Cardiac septum (tissue), 1 donor: Measurements from ENCODE around the gene CTSH. TPM values are rescaled to one million over a fixed set of nuclear protein-coding genes. Genes with fewer than 3 reads are reported as not detected.

Experiments used
- DNase-seq: peaks from one replicate; pipeline ENCODE4 v3.0.0-alpha.2; 2020; ENCODE audit warnings: low spot score
- intact Hi-C: fragments of 100-400 bp; cut with DNase I; formaldehyde crosslinking; loops from one replicate; pipeline ENCODE4 v1.14.0; 2022
- total RNA-seq: library from RNA; stranded (reverse); fragmentation: NEBNext Ultra II Directional; extraction: Animal tissue kit (Norgen Biotek cat#: 25700); gene quantifications from one replicate; pipeline ENCODE4 v1.2.1, GENCODE V29; 2021
- donor health status: DM: no; HTN: no; CAD: no.

Gene CTSH
- total RNA-seq, 1 donor from 2014 or later = 38.8 TPM

DNA sequence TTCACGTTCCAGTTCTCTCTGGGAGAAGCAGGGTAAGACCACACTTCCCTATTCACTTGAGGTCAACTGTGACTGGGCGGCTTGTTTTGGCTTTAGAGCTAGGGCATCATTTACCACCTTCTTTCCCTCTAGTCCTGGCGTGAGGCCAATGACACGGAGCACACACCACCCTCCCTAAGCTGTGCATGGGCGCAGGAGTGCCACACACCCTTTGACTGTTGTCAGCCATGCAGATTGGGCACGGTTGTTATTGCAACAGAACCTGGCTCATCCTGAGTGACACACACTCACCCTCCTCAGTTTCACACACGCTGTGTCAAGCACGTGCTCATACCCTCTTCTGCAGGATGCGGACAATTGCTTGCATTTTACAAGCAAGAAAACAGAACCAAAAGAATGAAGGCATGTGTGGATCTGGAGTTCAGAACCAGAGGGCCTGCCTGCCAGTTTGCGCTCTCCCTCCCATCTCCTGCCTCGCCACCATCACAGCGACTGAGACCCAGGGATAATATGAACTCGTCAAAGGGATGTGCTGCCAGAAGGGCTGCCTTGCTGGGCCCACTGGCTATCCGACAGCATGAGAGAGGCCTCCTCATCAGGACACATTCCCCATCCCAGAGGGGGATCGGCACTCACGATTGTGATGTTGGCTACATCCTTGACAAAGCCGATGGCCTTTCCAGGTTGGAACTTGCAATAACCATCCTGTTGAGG lies 17.6 kb downstream of the CTSH start:
- no peak for DNase-seq
- intact Hi-C loops = no loop called here

DNA sequence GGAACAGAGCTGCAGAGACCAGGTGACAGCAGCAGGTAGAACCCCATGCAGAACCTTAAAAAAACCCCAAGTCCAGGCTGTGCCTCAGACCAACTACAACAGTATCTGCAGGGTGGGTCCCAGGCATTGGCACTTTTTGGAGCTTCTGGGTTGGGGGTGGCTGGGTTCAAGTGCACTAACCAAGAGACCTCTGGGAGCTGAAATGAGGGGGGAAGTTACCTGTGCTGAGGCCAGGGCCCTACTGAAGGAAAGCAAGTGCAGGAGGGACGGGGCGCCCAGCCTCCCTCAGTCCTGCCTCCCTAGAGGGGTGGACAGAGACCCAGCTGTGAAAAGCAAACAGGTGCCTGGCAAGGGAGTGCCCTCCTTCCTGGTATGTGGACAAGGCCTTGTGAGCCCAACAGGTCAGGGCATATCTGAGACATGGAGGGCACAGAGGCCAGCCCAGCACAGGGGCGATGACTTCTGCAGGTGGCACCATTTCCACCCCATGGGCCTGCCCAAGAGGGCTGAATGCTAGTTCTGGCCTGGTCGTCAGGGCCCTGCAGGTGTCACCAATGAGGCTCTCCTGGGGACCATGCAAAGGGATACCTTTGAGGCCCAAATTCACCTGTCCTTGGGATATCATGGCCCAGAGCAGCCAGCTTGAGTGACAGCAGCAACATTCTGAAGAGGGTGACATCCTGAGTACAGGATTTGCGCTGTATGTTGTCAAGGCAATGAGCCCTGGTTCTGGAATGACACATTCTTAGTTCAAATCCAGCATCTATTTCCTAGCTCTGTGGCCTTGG lies 18.7 kb downstream of the CTSH start:
- intact Hi-C loops = no loop called here
- DNase-seq = no peak

DNA sequence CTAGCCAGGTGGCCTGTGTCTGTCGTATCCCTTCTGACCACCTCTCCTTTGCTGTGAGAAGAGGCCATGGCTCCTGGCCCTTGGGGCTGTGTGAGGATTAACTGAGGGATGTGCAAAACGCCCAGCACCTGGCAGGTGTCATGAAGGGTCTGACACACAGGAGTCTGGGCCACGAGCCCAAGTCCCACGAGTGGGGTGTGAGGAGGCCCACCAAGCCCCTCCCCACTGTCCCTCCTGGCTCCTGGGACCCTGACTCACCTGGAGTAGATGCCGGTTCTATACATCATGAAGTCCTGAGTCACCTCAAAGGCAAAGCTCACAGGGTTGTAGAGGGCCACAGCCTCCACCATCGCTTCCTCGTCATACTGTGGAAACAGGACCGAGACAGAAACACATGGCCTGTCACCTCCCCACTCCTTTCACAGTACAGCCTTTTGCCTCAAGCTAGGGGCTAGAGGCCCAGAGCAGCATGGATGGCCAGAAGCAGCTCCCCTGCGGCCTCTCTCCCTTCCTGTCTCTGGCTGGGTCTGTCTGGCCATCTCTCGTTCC lies 19.7 kb downstream of the CTSH start:
- intact Hi-C loops = no loop called here
- no peak for DNase-seq

- intact Hi-C loops = no loop called here
- DNase-seq = no peak
Observed at GRCh38 chr15:78923480-78924360, 21.1 kb downstream of the CTSH start.

DNA sequence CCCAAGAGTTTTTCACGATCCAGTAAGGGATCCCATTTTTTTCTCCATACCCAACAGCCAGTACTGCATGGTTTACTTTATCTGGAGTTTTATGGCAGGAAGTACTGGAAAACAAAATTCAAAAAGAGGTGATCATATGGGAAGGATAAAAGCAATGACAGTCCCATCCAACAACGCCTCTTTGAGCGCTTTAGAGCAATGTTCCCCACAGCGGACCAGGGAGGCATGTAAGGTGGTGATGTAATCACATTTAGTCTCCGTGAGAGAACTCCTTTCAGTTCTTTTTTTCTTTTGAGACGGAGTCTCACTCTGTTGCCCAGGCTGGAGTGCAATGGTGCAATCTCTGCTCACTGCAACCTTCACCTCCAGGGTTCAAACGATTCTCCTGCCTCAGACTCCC lies 21.8 kb downstream of the CTSH start:
- intact Hi-C loops = no loop called here
- no peak for DNase-seq

GRCh38 chr15:78922527-78922926 lies 22.3 kb downstream of the CTSH start:
- intact Hi-C loops = no loop called here
- no peak for DNase-seq

- no peak for DNase-seq
- intact Hi-C loops = no loop called here
Observed at GRCh38 chr15:78921940-78922339, 22.9 kb downstream of the CTSH start.

- intact Hi-C loops = no loop called here
- no peak for DNase-seq
Observed at GRCh38 chr15:78921517-78921916, 23.3 kb downstream of the CTSH start.

- intact Hi-C loops = no loop called here
- DNase-seq = no peak
Observed at GRCh38 chr15:78917888-78918287, 27.0 kb downstream of the CTSH start.

- no peak for DNase-seq
- intact Hi-C loops = no loop called here
Observed at GRCh38 chr15:78916088-78916487, 28.8 kb downstream of the CTSH start.

DNA sequence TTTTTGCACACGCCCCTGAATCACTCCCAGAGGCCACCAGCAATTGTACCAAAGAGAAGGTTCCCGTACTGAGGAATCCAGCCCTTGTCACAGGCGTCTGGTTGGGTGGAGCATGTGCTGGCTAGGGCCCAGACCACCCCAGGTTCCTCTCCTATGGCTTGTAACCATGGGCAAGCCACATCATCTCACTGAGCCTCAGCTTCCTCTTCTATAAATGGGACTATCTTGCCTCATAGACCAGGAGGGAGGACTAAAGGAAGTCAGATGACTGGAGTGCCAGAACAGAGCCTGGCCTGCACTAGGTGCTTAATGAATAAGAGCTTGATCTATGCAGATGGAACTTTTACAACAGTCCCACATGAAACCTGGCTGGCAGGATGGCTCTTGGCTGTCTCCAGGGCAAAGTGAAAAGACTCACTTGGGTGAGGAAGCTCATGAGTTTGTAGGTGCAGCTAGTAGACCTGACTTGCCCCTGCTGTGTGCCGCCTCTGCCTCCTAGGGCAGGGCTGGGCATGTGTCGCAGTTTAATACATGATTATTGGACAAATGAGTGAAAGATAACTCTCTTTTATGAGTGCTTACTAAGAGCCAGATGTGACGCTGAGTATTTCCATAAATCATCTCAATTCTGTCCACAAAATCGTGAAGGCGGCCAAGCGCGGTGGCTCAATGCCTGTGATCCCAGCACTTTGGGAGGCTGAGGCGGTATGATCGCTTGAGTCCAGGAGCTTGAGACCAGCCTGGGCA lies 29.3 kb downstream of the CTSH start:
- intact Hi-C loops = no loop called here
- DNase-seq = no peak

GRCh38 chr15:78914027-78914764 lies 30.6 kb downstream of the CTSH start:
- DNase-seq = no peak

GRCh38 chr15:78913012-78913411 lies 31.8 kb downstream of the CTSH start:
- no peak for DNase-seq
- intact Hi-C loops = loop anchor here (5.0 kb wide), 1 partner anchor 69 kb away; no protein-coding TSS in a partner anchor

More at GRCh38 chr15:78914027-78914764, 30.6 kb downstream of the CTSH start:
- intact Hi-C loops = loop anchor here (5.0 kb wide), 1 partner anchor 68 kb away; no protein-coding TSS in a partner anchor

- no peak for DNase-seq
- intact Hi-C loops = loop anchor here (5.0 kb wide), 1 partner anchor 70 kb away; no protein-coding TSS in a partner anchor
Observed at GRCh38 chr15:78912316-78912715, 32.5 kb downstream of the CTSH start.

GRCh38 chr15:78910271-78910670 lies 34.6 kb downstream of the CTSH start:
- no peak for DNase-seq
- intact Hi-C loops = loop anchor here (2.0 to 5.0 kb wide), 2 partner anchors 72 to 275 kb away; no protein-coding TSS in a partner anchor

DNA sequence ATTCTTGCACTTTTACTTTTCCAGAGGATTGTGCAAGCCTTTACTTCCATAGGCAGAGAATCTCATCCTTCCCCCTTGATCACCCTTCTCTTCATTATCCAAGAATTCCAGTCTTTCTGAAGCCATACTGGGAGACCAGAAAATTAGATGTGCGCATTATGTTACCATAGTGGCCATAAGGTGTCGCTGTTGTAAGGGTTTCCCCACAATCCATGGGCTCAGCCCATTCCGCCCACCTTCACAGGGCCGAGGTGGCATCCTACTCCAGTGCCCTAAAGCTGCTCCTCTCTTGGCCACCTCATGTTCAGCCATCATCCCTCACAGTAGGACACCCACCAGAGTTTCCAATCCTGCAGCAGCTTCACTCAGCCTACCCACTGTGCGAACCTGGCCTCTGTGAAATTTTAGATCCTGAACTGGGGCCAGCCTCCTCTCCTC lies 35.0 kb downstream of the CTSH start:
- intact Hi-C loops = loop anchor here (2.0 to 5.0 kb wide), 2 partner anchors 72 to 275 kb away; no protein-coding TSS in a partner anchor
- DNase-seq = no peak

DNA sequence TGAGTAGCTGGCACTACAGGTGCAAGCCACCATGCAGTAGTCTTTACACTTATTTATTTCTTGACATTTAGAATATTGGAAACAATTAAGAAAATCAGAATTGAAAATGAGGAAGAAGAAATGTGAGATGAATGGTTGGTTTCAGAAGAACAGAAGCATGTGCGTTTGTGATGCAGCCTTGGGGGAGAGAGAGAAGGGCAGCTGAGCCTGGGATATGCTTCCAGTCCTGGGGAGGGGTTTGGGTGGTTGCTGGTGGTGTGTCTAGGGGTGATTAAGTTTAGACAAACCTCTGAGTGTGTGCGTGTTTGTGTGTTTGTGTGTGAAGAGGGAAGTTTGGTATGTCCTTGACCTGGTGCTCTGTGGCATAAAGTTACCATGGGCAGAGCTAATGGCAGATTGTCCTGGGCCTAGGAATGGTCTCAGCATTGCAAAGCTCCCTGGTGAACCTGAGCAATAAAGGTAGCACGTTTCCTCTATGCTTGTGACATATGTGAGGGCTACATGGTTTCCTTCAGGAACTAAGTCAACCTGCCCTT lies 35.6 kb downstream of the CTSH start:
- intact Hi-C loops = no loop called here
- DNase-seq = no peak

DNA sequence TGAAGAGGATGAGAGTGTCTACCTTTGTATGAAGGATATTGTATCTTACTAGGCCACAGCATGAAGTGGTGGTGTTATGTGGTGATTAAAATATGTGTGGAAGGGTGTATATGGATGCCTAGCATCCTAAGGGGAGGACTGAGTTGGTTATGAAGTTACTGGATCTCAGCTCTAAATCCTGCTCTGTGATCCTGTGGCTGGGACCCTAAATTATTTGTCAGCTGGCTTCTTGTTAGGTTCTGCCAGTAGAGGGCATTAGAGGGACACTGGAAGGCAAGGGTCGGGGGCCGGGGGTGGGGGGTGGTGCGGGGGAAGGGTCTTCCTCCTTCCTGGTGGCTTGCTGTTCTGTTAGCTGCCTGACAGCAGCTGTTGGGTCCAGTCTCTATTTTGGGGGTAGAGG lies 37.3 kb downstream of the CTSH start:
- no peak for DNase-seq
- intact Hi-C loops = no loop called here
